A673 (cell line): ENCODE measurements around the gene RAB13. TPM values are rescaled to one million over a fixed set of nuclear protein-coding genes. Genes with fewer than 3 reads are reported as not detected.
A peak's percentile ranks its signal among the peaks of the same experiment; 100 is the strongest.

Experiments used
- BruUV-seq: library from RNA; stranded (reverse); fragments of 400-500 nt; replicated peaks from 2 replicates; lab custom pipeline; 2021; lab: Mats Ljungman, UMichigan
- CTCF ChIA-PET: fragments of 300-600 bp; sonication (Branson Sonifier 250); formaldehyde crosslinking; loops from one replicate; lab custom pipeline; 2022; ENCODE audit warnings: antibody characterized with exemption; lab: Charles Lee
- POLR2A ChIA-PET: fragments of 300-600 bp; sonication (Branson Sonifier 250); formaldehyde crosslinking; loops from one replicate; lab custom pipeline; 2022; ENCODE audit warnings: antibody characterized with exemption; ENCODE audit not compliant: low non-redundant PET; lab: Charles Lee
- DNase-seq: peaks from one replicate; pipeline ENCODE4 v3.0.0-alpha.2; 2015; ENCODE audit warnings: low spot score
- H3K27ac ChIP-seq: fragments of 200-600 bp; sonication (generic); 2 replicates; pipeline ENCODE4 v1.5.1; 2016; ENCODE audit warnings: mixed run types, low read depth, mild to moderate bottlenecking, mixed read lengths, antibody characterized with exemption, low read length; ENCODE audit not compliant: poor library complexity, severe bottlenecking
- H3K27me3 ChIP-seq: fragments of 200-600 bp; sonication (generic); replicated peaks from 2 replicates; pipeline ENCODE4 v1.6.1; 2017; ENCODE audit warnings: mixed run types, low read depth, mild to moderate bottlenecking, mixed read lengths, antibody characterized with exemption, low read length; ENCODE audit not compliant: insufficient read depth, poor library complexity
- H3K36me3 ChIP-seq: fragments of 200-600 bp; sonication (generic); 2 replicates; pipeline ENCODE4 v1.6.1; 2016; ENCODE audit warnings: mixed run types, mild to moderate bottlenecking, mixed read lengths, antibody characterized with exemption, low read length; ENCODE audit not compliant: insufficient read depth, poor library complexity, severe bottlenecking
- H3K4me1 ChIP-seq: fragments of 200-600 bp; sonication (generic); 2 replicates; pipeline ENCODE4 v1.6.1; 2017; ENCODE audit warnings: mixed run types, mild to moderate bottlenecking, mixed read lengths, antibody characterized with exemption, low read length; ENCODE audit not compliant: insufficient read depth, poor library complexity, severe bottlenecking
- H3K4me3 ChIP-seq: fragments of 200-600 bp; sonication (generic); 2 replicates; pipeline ENCODE4 v1.5.1; 2016; ENCODE audit warnings: low read depth, mixed run types, mild to moderate bottlenecking, mixed read lengths, low read length; ENCODE audit not compliant: poor library complexity, severe bottlenecking
- H3K9me3 ChIP-seq: fragments of 200-600 bp; sonication (generic); 2 replicates; pipeline ENCODE4 v1.6.1; 2016; ENCODE audit warnings: mixed run types, low read depth, mild to moderate bottlenecking, mixed read lengths, antibody characterized with exemption, low read length; ENCODE audit not compliant: poor library complexity, severe bottlenecking
- CTCF ChIP-seq: fragments of 300-800, 200-600 bp; sonication (generic); conservative IDR thresholded peaks from 2 replicates; pipeline ENCODE4 v1.5.1; 2017; ENCODE audit warnings: low read depth, mild to moderate bottlenecking, antibody characterized with exemption, low read length, moderate library complexity, mixed read lengths
- EZH2 ChIP-seq: fragments of 200-600 bp; sonication (generic); IDR thresholded peaks from 2 replicates; pipeline ENCODE4 v1.6.1; 2017; ENCODE audit warnings: borderline replicate concordance, low read depth, mild to moderate bottlenecking, mixed read lengths, antibody characterized with exemption, low read length; ENCODE audit not compliant: poor library complexity, severe bottlenecking
- intact Hi-C: fragments of 100-400 bp; cut with micrococcal nuclease; formaldehyde crosslinking; loops from one replicate; pipeline ENCODE4 v1.10.0; 2022; ENCODE audit not compliant: unreplicated experiment
- total RNA-seq: library from RNA; stranded (reverse); gene quantifications from 2 replicates; pipeline ENCODE4 v1.2.3, GENCODE V29; 2021

RAB13 gene
- total RNA-seq, 1 experiment from 2014 or later, result 206 TPM

- H3K27me3 ChIP-seq, result no peaks in the 10 kb centered on the region
- H3K9me3 ChIP-seq, result no peaks in the 10 kb centered on the region
- BruUV-seq, result no TSS peak
- H3K27ac ChIP-seq, result peak within 1 kb of the TSS; percentile 84
- H3K36me3 ChIP-seq, result peaks cover 14% of the 10 kb centered on the region
- peak; percentile 100 for DNase-seq
- intact Hi-C loops, result no loop called here
- peak within 1 kb of the TSS; percentile 95 for H3K4me3 ChIP-seq
- peaks cover 18% of the 10 kb centered on the region for H3K4me1 ChIP-seq
- TF ChIP-seq EZH2, result no peak
- TF ChIP-seq CTCF, result no peak
- ChIA-PET POLR2A (interaction anchor here (0.5 kb wide), 1 partner anchor 16 kb away, joined by 3 read pairs; no protein-coding TSS in a partner anchor), CTCF (interaction anchor here (0.7 kb wide), 1 partner anchor 151 kb away, joined by 3 read pairs; no protein-coding TSS in a partner anchor)
Measured at GRCh38 chr1:153958111-153958960, 27.8 kb downstream of the RAB13 start, which contains the start of gene CRTC2. TSS of gene CRTC2 (minus strand) at chr1:153958612. CDS start at chr1:153958497, 115 bp downstream.

GRCh38 chr1:153957744-153958110, 28.4 kb downstream of the RAB13 start:
- peak overlapping the region; percentile 84 for H3K27ac ChIP-seq
- H3K4me3 ChIP-seq, result peak overlapping the region; percentile 95
- intact Hi-C loops, result no loop called here
- no TSS peak for BruUV-seq
- H3K9me3 ChIP-seq, result no peaks in the 10 kb centered on the region
- peaks cover 17% of the 10 kb centered on the region for H3K36me3 ChIP-seq
- ChIA-PET CTCF (interaction anchor here (0.7 kb wide), 1 partner anchor 150 kb away, joined by 3 read pairs; no protein-coding TSS in a partner anchor), POLR2A (no interaction called here)
- H3K4me1 ChIP-seq, result peaks cover 18% of the 10 kb centered on the region
- TF ChIP-seq CTCF (no peak), EZH2 (no peak)
- no peak for DNase-seq
- no peaks in the 10 kb centered on the region for H3K27me3 ChIP-seq

GRCh38 chr1:153956997-153957715, 29.0 kb downstream of the RAB13 start:
- no peak for DNase-seq
- intact Hi-C loops, result no loop called here
- peak overlapping the region; percentile 84 for H3K27ac ChIP-seq
- H3K9me3 ChIP-seq, result no peaks in the 10 kb centered on the region
- no peaks in the 10 kb centered on the region for H3K27me3 ChIP-seq
- H3K36me3 ChIP-seq, result peaks cover 22% of the 10 kb centered on the region
- no TSS peak for BruUV-seq
- H3K4me3 ChIP-seq, result peak overlapping the region; percentile 95
- CTCF ChIA-PET, result no interaction called here
- TF ChIP-seq EZH2 (no peak), CTCF (no peak)
- H3K4me1 ChIP-seq, result peaks cover 13% of the 10 kb centered on the region
- POLR2A ChIA-PET, result no interaction called here
